Glutamatergic neuron (in vitro differentiated cells): ENCODE data around the gene GLB1L3. TPM values are rescaled to one million over a fixed set of nuclear protein-coding genes. Genes with fewer than 3 reads are reported as not detected.

Experiments
- DNase-seq: peaks from one replicate; pipeline ENCODE4 v3.0.0; 2022
- H3K27ac Mint-ChIP-seq: one replicate; pipeline ENCODE4 v1.8.0; 2020; ENCODE audit warnings: mild to moderate bottlenecking, mixed read lengths, inconsistent platforms; ENCODE audit not compliant: unreplicated experiment
- H3K27me3 Mint-ChIP-seq: one replicate; pipeline ENCODE4 v1.8.0; 2020; ENCODE audit warnings: mild to moderate bottlenecking, moderate library complexity, mixed read lengths, inconsistent platforms; ENCODE audit not compliant: unreplicated experiment
- H3K36me3 Mint-ChIP-seq: one replicate; pipeline ENCODE4 v1.8.0; 2020; ENCODE audit warnings: mild to moderate bottlenecking, mixed read lengths, inconsistent platforms; ENCODE audit not compliant: unreplicated experiment
- H3K4me1 Mint-ChIP-seq: one replicate; pipeline ENCODE4 v1.8.0; 2020; ENCODE audit warnings: mild to moderate bottlenecking, low read depth, mixed read lengths, inconsistent platforms; ENCODE audit not compliant: unreplicated experiment
- H3K4me3 Mint-ChIP-seq: one replicate; pipeline ENCODE4 v1.8.0; 2020; ENCODE audit warnings: mild to moderate bottlenecking, mixed read lengths, inconsistent platforms; ENCODE audit not compliant: unreplicated experiment
- H3K9me3 Mint-ChIP-seq: one replicate; pipeline ENCODE4 v1.8.0; 2020; ENCODE audit warnings: mild to moderate bottlenecking, moderate library complexity, mixed read lengths, inconsistent platforms; ENCODE audit not compliant: unreplicated experiment
- total RNA-seq: library from RNA; stranded (reverse); fragmentation: NEBNext Ultra II Directional; extraction: Animal tissue kit (Norgen Biotek cat#: 25700); gene quantifications from one replicate; pipeline ENCODE4 v1.2.1, GENCODE V29; 2021; ENCODE audit not compliant: unreplicated experiment
- TF ChIP-seq, protein P1 (sequence below): fragments of 200-600 bp; sonication (generic); IDR thresholded peaks from one replicate; pipeline ENCODE4 v1.5.0; 2021; ENCODE audit not compliant: partially characterized antibody, unreplicated experiment

The GLB1L3 gene
- total RNA-seq, 1 donor from 2014 or later, result 0.83 TPM

DNA sequence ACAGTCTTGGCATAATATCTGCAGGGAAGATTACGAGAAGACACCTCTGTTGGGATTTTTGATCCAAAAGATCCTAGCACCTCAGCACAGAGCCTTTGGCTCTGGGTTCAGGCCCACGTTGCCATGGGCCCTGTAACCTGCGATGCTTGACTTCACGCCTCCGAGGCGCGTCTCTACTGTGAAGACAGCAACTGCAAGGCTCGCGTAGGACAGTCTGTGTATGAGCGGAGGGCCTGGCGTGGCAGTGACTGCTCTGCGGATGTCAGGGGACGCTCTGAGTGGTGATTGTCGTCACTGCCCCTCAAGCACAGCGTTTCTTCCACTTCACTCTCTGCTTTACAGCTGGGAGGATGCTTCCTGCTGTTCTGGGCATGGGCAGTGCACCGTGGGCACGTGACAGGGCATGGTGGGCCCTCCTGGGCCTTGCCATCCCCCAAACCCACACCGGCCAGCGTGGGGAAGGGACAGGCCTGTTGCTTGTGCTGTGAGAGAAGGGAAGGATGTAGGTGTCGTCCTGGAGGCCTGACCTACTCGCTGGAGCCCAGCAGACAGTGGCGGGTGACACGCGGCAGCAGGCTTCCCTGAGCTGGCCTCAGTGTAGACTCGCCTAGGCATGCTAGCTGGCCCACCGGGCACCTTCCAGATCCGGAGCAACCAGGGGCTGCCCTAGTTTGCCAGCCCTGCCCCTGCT lies 82.1 kb downstream of the GLB1L3 start:
- Mint-ChIP-seq H3K9me3 (peaks cover 3% of the 10 kb centered on the region), H3K4me3 (no peak overlapping the region), H3K4me1 (peaks cover 12% of the 10 kb centered on the region), H3K27me3 (peaks cover 3% of the 10 kb centered on the region), H3K36me3 (peaks cover 9% of the 10 kb centered on the region), H3K27ac (no peak overlapping the region)
- DNase-seq, result no peak
- TF ChIP-seq, protein P1, sequence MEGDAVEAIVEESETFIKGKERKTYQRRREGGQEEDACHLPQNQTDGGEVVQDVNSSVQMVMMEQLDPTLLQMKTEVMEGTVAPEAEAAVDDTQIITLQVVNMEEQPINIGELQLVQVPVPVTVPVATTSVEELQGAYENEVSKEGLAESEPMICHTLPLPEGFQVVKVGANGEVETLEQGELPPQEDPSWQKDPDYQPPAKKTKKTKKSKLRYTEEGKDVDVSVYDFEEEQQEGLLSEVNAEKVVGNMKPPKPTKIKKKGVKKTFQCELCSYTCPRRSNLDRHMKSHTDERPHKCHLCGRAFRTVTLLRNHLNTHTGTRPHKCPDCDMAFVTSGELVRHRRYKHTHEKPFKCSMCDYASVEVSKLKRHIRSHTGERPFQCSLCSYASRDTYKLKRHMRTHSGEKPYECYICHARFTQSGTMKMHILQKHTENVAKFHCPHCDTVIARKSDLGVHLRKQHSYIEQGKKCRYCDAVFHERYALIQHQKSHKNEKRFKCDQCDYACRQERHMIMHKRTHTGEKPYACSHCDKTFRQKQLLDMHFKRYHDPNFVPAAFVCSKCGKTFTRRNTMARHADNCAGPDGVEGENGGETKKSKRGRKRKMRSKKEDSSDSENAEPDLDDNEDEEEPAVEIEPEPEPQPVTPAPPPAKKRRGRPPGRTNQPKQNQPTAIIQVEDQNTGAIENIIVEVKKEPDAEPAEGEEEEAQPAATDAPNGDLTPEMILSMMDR, result no peak

DNA sequence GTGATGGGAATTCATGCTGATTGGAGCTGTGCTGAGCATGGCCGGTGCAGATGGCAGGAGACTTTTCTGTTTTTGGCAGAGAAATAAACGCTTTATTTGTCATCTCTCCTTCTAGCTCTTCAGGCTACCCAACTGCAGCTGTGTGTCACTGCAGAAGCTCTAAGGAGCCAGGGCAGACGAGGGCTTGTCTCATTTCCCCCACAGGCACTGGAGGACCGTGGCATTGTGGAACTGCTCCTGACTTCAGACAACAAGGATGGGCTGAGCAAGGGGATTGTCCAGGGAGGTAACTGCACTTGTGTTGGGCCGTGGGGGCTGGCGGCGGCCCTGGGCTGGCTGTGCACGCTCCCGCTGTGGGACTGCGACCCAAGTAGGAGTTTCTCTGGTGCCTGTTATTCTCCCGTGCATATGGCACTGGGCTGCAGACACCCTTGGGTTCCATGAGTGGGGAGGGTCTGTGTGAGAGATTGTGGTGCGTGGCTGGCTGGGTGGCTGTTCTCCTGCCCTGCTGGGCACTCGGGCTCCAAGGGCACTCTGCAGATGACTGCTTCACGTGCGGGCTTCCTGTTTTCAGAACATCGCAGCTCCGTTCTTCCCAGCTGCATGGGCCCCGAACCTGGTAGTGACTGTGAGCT lies 82.8 kb downstream of the GLB1L3 start:
- peaks cover 3% of the 10 kb centered on the region for H3K27me3 Mint-ChIP-seq
- DNase-seq, result no peak
- peaks cover 9% of the 10 kb centered on the region for H3K36me3 Mint-ChIP-seq
- H3K4me3 Mint-ChIP-seq, result no peak overlapping the region
- TF ChIP-seq, protein P1, result no peak
- no peak overlapping the region for H3K27ac Mint-ChIP-seq
- H3K9me3 Mint-ChIP-seq, result peaks cover 3% of the 10 kb centered on the region
- H3K4me1 Mint-ChIP-seq, result peaks cover 12% of the 10 kb centered on the region

DNA sequence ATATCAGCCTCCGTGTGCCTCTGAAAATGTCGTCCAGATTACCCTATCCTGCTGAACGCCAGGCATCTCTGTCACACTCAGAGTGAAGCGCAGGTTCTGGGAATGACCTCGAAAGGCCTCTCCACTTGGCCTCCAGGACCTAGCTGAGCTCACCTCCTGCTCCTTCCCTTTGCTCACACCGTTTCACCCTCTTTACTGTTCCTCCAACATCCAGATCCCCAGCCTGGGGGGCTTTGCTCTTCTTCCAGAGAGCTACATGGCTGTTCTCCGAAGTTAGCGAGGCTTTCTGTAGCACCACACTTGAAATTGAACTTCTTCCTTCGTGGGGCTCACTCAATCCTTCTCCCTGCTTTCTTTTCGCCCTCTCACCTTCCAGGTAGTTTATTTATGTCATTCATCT lies 83.5 kb downstream of the GLB1L3 start:
- Mint-ChIP-seq H3K27ac (peak overlapping the region; percentile 64), H3K9me3 (peaks cover 3% of the 10 kb centered on the region), H3K27me3 (peaks cover 3% of the 10 kb centered on the region), H3K4me1 (peaks cover 12% of the 10 kb centered on the region), H3K36me3 (peaks cover 9% of the 10 kb centered on the region), H3K4me3 (no peak overlapping the region)
- DNase-seq, result no peak
- TF ChIP-seq, protein P1, result no peak

GRCh38 chr11:134360050-134360835 lies 84.1 kb downstream of the GLB1L3 start:
- peaks cover 6% of the 10 kb centered on the region for H3K36me3 Mint-ChIP-seq
- peaks cover 1% of the 10 kb centered on the region for H3K9me3 Mint-ChIP-seq
- no peak overlapping the region for H3K4me3 Mint-ChIP-seq
- peak; percentile 97 for DNase-seq
- peak overlapping the region; percentile 64 for H3K27ac Mint-ChIP-seq
- H3K27me3 Mint-ChIP-seq, result peaks cover 3% of the 10 kb centered on the region
- peaks cover 12% of the 10 kb centered on the region for H3K4me1 Mint-ChIP-seq
- TF ChIP-seq, protein P1, result peak; percentile 92
